ENCODE data around the gene TRAF3.

The TRAF3 gene

GRCh38 chr14:102902523-102903247 is 125.4 kb downstream of the TRAF3 start:
- no peaks in the 10 kb centered on the region for H3K36me3 ChIP-seq (ENCODE audit: low read length)
- H3K9ac ChIP-seq (ENCODE audit: low read length), result no peak overlapping the region
- no peak overlapping the region for H2AFZ ChIP-seq (ENCODE audit: low read depth, low read length, severe bottlenecking)
- no peaks in the 10 kb centered on the region for H4K20me1 ChIP-seq (ENCODE audit: low read depth, low read length)
- no peak overlapping the region for H3K27ac ChIP-seq (ENCODE audit: low read depth, low read length)
- no peaks in the 10 kb centered on the region for H3K79me2 ChIP-seq (ENCODE audit: insufficient read depth, low read length)
- H3K9me2 ChIP-seq (replicated peaks; ENCODE audit: insufficient read depth, low read length), result no peaks in the 10 kb centered on the region
- H3K27me3 ChIP-seq (ENCODE audit: low read length), result no peaks in the 10 kb centered on the region
- H3K4me2 ChIP-seq (ENCODE audit: low read depth, low read length, poor library complexity, severe bottlenecking), result no peak overlapping the region
- TF ChIP-seq EZH2phosphoT487 (conservative IDR thresholded peaks at IDR 0.05; ENCODE audit: low read length), result no peak
- TF ChIP-seq CTCF (IDR thresholded peaks at IDR 0.05; ENCODE audit: insufficient read depth, low read length, poor library complexity, severe bottlenecking), result no peak
- peaks cover 8% of the 10 kb centered on the region for H3F3A ChIP-seq (ENCODE audit: insufficient read depth)
- no peak overlapping the region for H3K4me3 ChIP-seq (ENCODE audit: insufficient read depth, low read length, poor library complexity, severe bottlenecking)
- H3K9me3 ChIP-seq (ENCODE audit: insufficient read depth, low read length), result no peaks in the 10 kb centered on the region

- H3K9me3 ChIP-seq (ENCODE audit: insufficient read depth, low read length), result no peaks in the 10 kb centered on the region
- no peak overlapping the region for H2AFZ ChIP-seq (ENCODE audit: low read depth, low read length, severe bottlenecking)
- no peaks in the 10 kb centered on the region for H4K20me1 ChIP-seq (ENCODE audit: low read depth, low read length)
- no peak overlapping the region for H3K9ac ChIP-seq (ENCODE audit: low read length)
- H3K9me2 ChIP-seq (replicated peaks; ENCODE audit: insufficient read depth, low read length), result no peaks in the 10 kb centered on the region
- H3K4me2 ChIP-seq (ENCODE audit: low read depth, low read length, poor library complexity, severe bottlenecking), result no peak overlapping the region
- no peaks in the 10 kb centered on the region for H3K27me3 ChIP-seq (ENCODE audit: low read length)
- H3K27ac ChIP-seq (ENCODE audit: low read depth, low read length), result no peak overlapping the region
- no peaks in the 10 kb centered on the region for H3K36me3 ChIP-seq (ENCODE audit: low read length)
- H3K79me2 ChIP-seq (ENCODE audit: insufficient read depth, low read length), result no peaks in the 10 kb centered on the region
- peaks cover 8% of the 10 kb centered on the region for H3F3A ChIP-seq (ENCODE audit: insufficient read depth)
- TF ChIP-seq CTCF (IDR thresholded peaks at IDR 0.05; ENCODE audit: insufficient read depth, low read length, poor library complexity, severe bottlenecking) (no peak), EZH2phosphoT487 (conservative IDR thresholded peaks at IDR 0.05; ENCODE audit: low read length) (no peak)
- no peak overlapping the region for H3K4me3 ChIP-seq (ENCODE audit: insufficient read depth, low read length, poor library complexity, severe bottlenecking)
Observed at GRCh38 chr14:102903248-102903888, 126.1 kb downstream of the TRAF3 start.

DNA sequence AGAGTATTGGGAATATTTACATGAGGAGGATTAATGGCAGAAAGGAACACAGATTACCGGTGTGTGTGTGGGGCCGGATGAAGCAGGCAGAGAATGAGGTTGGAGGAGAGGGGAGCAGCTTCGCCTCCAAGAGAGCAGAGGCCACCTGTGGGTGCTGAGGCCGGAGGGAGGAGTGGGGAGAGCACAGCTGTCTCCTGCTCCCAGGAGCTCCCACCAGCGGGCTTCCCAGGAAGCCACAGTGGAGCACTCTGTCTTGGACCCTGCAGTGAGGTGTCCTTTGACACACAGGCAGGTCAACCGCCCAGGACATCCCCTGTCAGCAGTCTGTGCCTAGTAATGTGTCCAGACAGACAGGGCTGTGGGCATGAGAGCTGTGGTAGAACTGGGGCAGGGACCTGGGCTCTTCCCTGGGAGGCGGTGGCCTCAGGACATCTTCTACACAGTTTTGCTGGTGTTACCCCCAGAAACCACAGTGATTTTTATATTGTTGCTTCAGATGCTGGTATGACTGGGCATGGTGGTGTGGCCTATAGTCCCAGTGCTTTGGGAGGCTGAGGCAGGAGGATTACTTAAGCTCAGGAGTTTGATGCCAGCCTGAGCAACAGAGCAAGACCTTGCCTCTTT is 126.8 kb downstream of the TRAF3 start:
- Histone ChIP-seq H3K27ac (ENCODE audit: low read depth, low read length) (no peak overlapping the region), H4K20me1 (ENCODE audit: low read depth, low read length) (no peaks in the 10 kb centered on the region), H3K9me2 (replicated peaks; ENCODE audit: insufficient read depth, low read length) (no peaks in the 10 kb centered on the region), H3K79me2 (ENCODE audit: insufficient read depth, low read length) (no peaks in the 10 kb centered on the region), H3K4me3 (ENCODE audit: insufficient read depth, low read length, poor library complexity, severe bottlenecking) (no peak overlapping the region), H3F3A (ENCODE audit: insufficient read depth) (peaks cover 8% of the 10 kb centered on the region), H3K27me3 (ENCODE audit: low read length) (no peaks in the 10 kb centered on the region), H3K9me3 (ENCODE audit: insufficient read depth, low read length) (no peaks in the 10 kb centered on the region), H3K4me2 (ENCODE audit: low read depth, low read length, poor library complexity, severe bottlenecking) (no peak overlapping the region), H3K36me3 (ENCODE audit: low read length) (no peaks in the 10 kb centered on the region), H2AFZ (ENCODE audit: low read depth, low read length, severe bottlenecking) (no peak overlapping the region), H3K9ac (ENCODE audit: low read length) (no peak overlapping the region)
- no peak for TF ChIP-seq EZH2phosphoT487 (conservative IDR thresholded peaks at IDR 0.05; ENCODE audit: low read length)
- TF ChIP-seq CTCF (IDR thresholded peaks at IDR 0.05; ENCODE audit: insufficient read depth, low read length, poor library complexity, severe bottlenecking), result no peak
